ENCODE measurements around the gene CRYBB3. TPM values are rescaled to one million over a fixed set of nuclear protein-coding genes. Genes with fewer than 3 reads are reported as not detected.
"Not testable (repeated sequence)": the region's sequence is repeated elsewhere in the genome, so short reads cannot be mapped to it uniquely, and the experiment has no call there.

Gene CRYBB3
- total RNA-seq, 1 donor from 2014 or later: not detected

GRCh38 chr22:25235547-25236290 lies 36.1 kb downstream of the CRYBB3 start:
- DNase-seq (ENCODE audit: extremely low spot score, unreplicated experiment): peak; percentile 88
- Mint-ChIP-seq H3K36me3 (no peaks in the 10 kb centered on the region), H3K9me3 (no peaks in the 10 kb centered on the region), H3K4me1 (ENCODE audit: unreplicated experiment) (peaks cover 6% of the 10 kb centered on the region), H3K4me3 (peak overlapping the region; percentile 59), H3K27me3 (peaks cover 30% of the 10 kb centered on the region), H3K27ac (no peak overlapping the region)
- peak; percentile 82 for TF ChIP-seq CTCF (conservative IDR thresholded peaks at IDR 0.05)

GRCh38 chr22:25236417-25236816 lies 36.8 kb downstream of the CRYBB3 start:
- Mint-ChIP-seq H3K27ac (no peak overlapping the region), H3K4me3 (no peak overlapping the region), H3K9me3 (no peaks in the 10 kb centered on the region), H3K27me3 (peaks cover 36% of the 10 kb centered on the region), H3K4me1 (ENCODE audit: unreplicated experiment) (peaks cover 6% of the 10 kb centered on the region), H3K36me3 (no peaks in the 10 kb centered on the region)
- DNase-seq (ENCODE audit: extremely low spot score, unreplicated experiment): no peak
- TF ChIP-seq CTCF (conservative IDR thresholded peaks at IDR 0.05): no peak

GRCh38 chr22:25237503-25237902 lies 37.8 kb downstream of the CRYBB3 start:
- TF ChIP-seq CTCF (conservative IDR thresholded peaks at IDR 0.05): no peak
- Mint-ChIP-seq H3K27me3 (peaks cover 34% of the 10 kb centered on the region), H3K36me3 (no peaks in the 10 kb centered on the region), H3K27ac (no peak overlapping the region), H3K9me3 (no peaks in the 10 kb centered on the region), H3K4me1 (ENCODE audit: unreplicated experiment) (peaks cover 6% of the 10 kb centered on the region), H3K4me3 (no peak overlapping the region)
- DNase-seq (ENCODE audit: extremely low spot score, unreplicated experiment): no peak

- not testable (repeated sequence) for H3K4me3 Mint-ChIP-seq; H3K4me1 Mint-ChIP-seq (ENCODE audit: unreplicated experiment); DNase-seq (ENCODE audit: extremely low spot score, unreplicated experiment); H3K27ac Mint-ChIP-seq; H3K36me3 Mint-ChIP-seq; H3K9me3 Mint-ChIP-seq
- H3K27me3 Mint-ChIP-seq: peaks cover 34% of the 10 kb centered on the region
These were observed 38.4 kb downstream of the CRYBB3 start for GRCh38 chr22:25238058-25238457.

- H3K9me3 Mint-ChIP-seq; H3K4me3 Mint-ChIP-seq; DNase-seq (ENCODE audit: extremely low spot score, unreplicated experiment); H3K27ac Mint-ChIP-seq; H3K4me1 Mint-ChIP-seq (ENCODE audit: unreplicated experiment); H3K36me3 Mint-ChIP-seq; H3K27me3 Mint-ChIP-seq: not testable (repeated sequence)
These were observed 55.5 kb downstream of the CRYBB3 start for GRCh38 chr22:25255169-25255568.

Other genes starting within 250 kb of the CRYBB3 start
- gene KIAA1671, start 247.1 kb upstream of the CRYBB3 start, total RNA-seq (ENCODE audit: low replicate concordance): 22.9 and 28.5 TPM in 2 replicates
- gene CRYBB2, start 19.8 kb downstream of the CRYBB3 start, total RNA-seq (ENCODE audit: low replicate concordance): 0.33 TPM in 1 of 2 replicates, not detected in the other